DND-41 (cell line): Measurements from ENCODE around the gene CEP68.
A peak's percentile ranks its signal among the peaks of the same experiment; 100 is the strongest.

Experiments
- ATAC-seq: fragments of 200-7000 bp; cut with Tn5 transposase; 3 replicates; pipeline ENCODE4 v1.9.1; 2021; ENCODE audit warnings: low read depth; ENCODE audit not compliant: insufficient read depth
- DNase-seq: peaks from one replicate; pipeline ENCODE4 v3.0.0-alpha.2; 2020
- H2AFZ ChIP-seq: 2 replicates; pipeline ENCODE4 v1.6.0; 2012; ENCODE audit warnings: low read depth, low read length
- H3K27ac ChIP-seq: 2 replicates; pipeline ENCODE4 v1.5.1; 2012; ENCODE audit warnings: low read length, inconsistent platforms
- H3K27me3 ChIP-seq: fragments of 200-600 bp; sonication (generic); 2 replicates; pipeline ENCODE4 v1.6.0; 2012; ENCODE audit warnings: low read length, mild to moderate bottlenecking, inconsistent platforms; ENCODE audit not compliant: insufficient read depth, poor library complexity
- H3K36me3 ChIP-seq: 2 replicates; pipeline ENCODE4 v1.5.1; 2012; ENCODE audit warnings: low read length, inconsistent platforms; ENCODE audit not compliant: insufficient read depth
- H3K4me1 ChIP-seq: 2 replicates; pipeline ENCODE4 v1.5.1; 2012; ENCODE audit warnings: mild to moderate bottlenecking, low read length; ENCODE audit not compliant: insufficient read depth
- H3K4me2 ChIP-seq: 2 replicates; pipeline ENCODE4 v1.6.0; 2012; ENCODE audit warnings: mild to moderate bottlenecking, moderate library complexity, low read length, inconsistent platforms; ENCODE audit not compliant: insufficient read depth
- H3K4me3 ChIP-seq, 2 experiments: fragments of 200-600 bp in 1 of 2; shearing (Covaris generic) in 1 of 2; 2 replicates each; pipeline ENCODE4 v1.5.1; 2012 to 2016; ENCODE audit warnings: inconsistent platforms in 2 of 2, low read length in 2 of 2, mild to moderate bottlenecking in 2 of 2, low read depth in 1 of 2, moderate library complexity in 1 of 2
- H3K79me2 ChIP-seq: 2 replicates; pipeline ENCODE4 v1.6.0; 2012; ENCODE audit warnings: low read length, inconsistent platforms; ENCODE audit not compliant: insufficient read depth
- H3K9ac ChIP-seq: 2 replicates; pipeline ENCODE4 v1.6.0; 2012; ENCODE audit warnings: low read depth, mild to moderate bottlenecking, inconsistent platforms, low read length, moderate library complexity
- H3K9me3 ChIP-seq: 2 replicates; pipeline ENCODE4 v1.5.1; 2012; ENCODE audit warnings: low read length, moderate library complexity, mild to moderate bottlenecking, inconsistent platforms; ENCODE audit not compliant: insufficient read depth, severe bottlenecking
- H4K20me1 ChIP-seq: 2 replicates; pipeline ENCODE4 v1.6.0; 2012; ENCODE audit warnings: low read length; ENCODE audit not compliant: insufficient read depth
- EZH2 ChIP-seq: IDR thresholded peaks from 3 replicates; pipeline ENCODE4 v1.6.1; 2012; ENCODE audit warnings: borderline replicate concordance, low read depth, mild to moderate bottlenecking, moderate library complexity, low read length, inconsistent platforms; ENCODE audit not compliant: severe bottlenecking
- TF ChIP-seq, protein P1 (sequence below): IDR thresholded peaks from 2 replicates; pipeline ENCODE4 v1.5.1; 2012; ENCODE audit warnings: borderline replicate concordance, low read length, moderate library complexity, mild to moderate bottlenecking; ENCODE audit not compliant: poor library complexity, severe bottlenecking; ENCODE audit errors: extremely low read depth

The CEP68 gene

DNA sequence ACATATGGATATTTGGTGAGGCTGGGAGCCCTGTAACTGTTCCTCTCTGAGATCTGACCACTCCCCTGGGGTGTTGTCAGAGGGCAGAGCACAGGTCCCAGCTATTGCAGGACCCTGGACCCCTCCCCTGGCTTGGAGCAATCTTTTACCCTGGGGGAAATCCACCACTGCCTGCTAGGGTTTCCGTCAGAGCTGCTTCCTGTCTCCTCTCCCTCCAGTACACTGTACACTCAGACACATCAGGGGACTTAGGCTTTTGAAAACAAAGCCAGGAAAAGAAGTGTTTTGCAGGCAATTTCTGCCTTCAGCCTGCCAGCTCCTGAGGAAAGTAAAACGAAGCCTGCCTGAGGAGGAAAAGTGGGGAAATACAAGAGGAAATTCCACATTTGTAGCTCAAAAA lies 13.2 kb upstream of the CEP68 start:
- H3K4me1 ChIP-seq, result peaks cover 6% of the 10 kb centered on the region
- no peak for ATAC-seq
- DNase-seq, result no peak
- H3K27me3 ChIP-seq, result no peaks in the 10 kb centered on the region
- H3K4me3 ChIP-seq, result no peak overlapping the region
- no peaks in the 10 kb centered on the region for H3K79me2 ChIP-seq
- no peak overlapping the region for H3K4me2 ChIP-seq
- no peak overlapping the region for H3K27ac ChIP-seq
- peaks cover 3% of the 10 kb centered on the region; the same call in 1 of the 2 replicates for H3K36me3 ChIP-seq
- no peak for TF ChIP-seq EZH2
- TF ChIP-seq, protein P1, sequence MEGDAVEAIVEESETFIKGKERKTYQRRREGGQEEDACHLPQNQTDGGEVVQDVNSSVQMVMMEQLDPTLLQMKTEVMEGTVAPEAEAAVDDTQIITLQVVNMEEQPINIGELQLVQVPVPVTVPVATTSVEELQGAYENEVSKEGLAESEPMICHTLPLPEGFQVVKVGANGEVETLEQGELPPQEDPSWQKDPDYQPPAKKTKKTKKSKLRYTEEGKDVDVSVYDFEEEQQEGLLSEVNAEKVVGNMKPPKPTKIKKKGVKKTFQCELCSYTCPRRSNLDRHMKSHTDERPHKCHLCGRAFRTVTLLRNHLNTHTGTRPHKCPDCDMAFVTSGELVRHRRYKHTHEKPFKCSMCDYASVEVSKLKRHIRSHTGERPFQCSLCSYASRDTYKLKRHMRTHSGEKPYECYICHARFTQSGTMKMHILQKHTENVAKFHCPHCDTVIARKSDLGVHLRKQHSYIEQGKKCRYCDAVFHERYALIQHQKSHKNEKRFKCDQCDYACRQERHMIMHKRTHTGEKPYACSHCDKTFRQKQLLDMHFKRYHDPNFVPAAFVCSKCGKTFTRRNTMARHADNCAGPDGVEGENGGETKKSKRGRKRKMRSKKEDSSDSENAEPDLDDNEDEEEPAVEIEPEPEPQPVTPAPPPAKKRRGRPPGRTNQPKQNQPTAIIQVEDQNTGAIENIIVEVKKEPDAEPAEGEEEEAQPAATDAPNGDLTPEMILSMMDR, result no peak
- no peak overlapping the region for H3K9ac ChIP-seq
- H4K20me1 ChIP-seq, result no peaks in the 10 kb centered on the region
- H2AFZ ChIP-seq, result no peak overlapping the region
- peaks cover 12% of the 10 kb centered on the region for H3K9me3 ChIP-seq

- Histone ChIP-seq H3K79me2 (no peaks in the 10 kb centered on the region), H3K27ac (no peak overlapping the region), H3K27me3 (no peaks in the 10 kb centered on the region), H3K9ac (no peak overlapping the region), H3K4me3 (no peak overlapping the region), H3K9me3 (peaks cover 12% of the 10 kb centered on the region), H4K20me1 (no peaks in the 10 kb centered on the region), H3K36me3 (peaks cover 3% of the 10 kb centered on the region; the same call in 1 of the 2 replicates), H3K4me2 (no peak overlapping the region), H2AFZ (no peak overlapping the region), H3K4me1 (peaks cover 6% of the 10 kb centered on the region)
- no peak for TF ChIP-seq EZH2
- TF ChIP-seq, protein P1, result no peak
- DNase-seq (peak; percentile 24), ATAC-seq (no peak)
These were observed 12.0 kb upstream of the CEP68 start for GRCh38 chr2:65044097-65044735.

DNA sequence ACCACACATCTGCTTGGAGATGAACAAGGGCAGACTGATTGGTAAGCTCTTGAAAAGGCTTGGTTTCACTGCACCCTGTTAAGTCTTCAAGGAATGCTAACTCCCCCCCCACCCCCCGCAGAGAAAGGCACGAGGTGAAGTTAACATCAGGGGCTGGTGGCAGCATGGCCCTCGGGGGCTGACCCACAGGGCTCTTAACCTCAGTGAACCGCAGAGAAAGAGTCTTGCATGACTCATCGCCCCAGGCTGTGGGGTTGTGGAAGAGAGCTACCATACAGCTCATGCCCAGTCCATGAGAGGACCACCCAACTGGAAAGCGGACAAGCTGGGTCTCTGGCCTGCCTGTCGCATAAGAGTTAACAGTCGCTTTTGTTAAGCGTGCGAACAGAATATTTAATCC lies 10.6 kb upstream of the CEP68 start:
- Histone ChIP-seq H3K36me3 (peaks cover 3% of the 10 kb centered on the region; the same call in 1 of the 2 replicates), H3K4me3 (no peak overlapping the region), H4K20me1 (no peaks in the 10 kb centered on the region), H3K79me2 (no peaks in the 10 kb centered on the region), H3K4me1 (no peaks in the 10 kb centered on the region), H3K4me2 (no peak overlapping the region), H3K9me3 (peaks cover 12% of the 10 kb centered on the region), H3K9ac (no peak overlapping the region), H2AFZ (no peak overlapping the region), H3K27ac (no peak overlapping the region), H3K27me3 (no peaks in the 10 kb centered on the region)
- TF ChIP-seq EZH2, result no peak
- TF ChIP-seq, protein P1, result no peak
- ATAC-seq, result no peak
- DNase-seq, result no peak
